ENCODE data around the gene UBXN10. TPM values are rescaled to one million over a fixed set of nuclear protein-coding genes. Genes with fewer than 3 reads are reported as not detected.

UBXN10 gene
- total RNA-seq, 1 donor from 2014 or later, result 1.4 TPM

DNA sequence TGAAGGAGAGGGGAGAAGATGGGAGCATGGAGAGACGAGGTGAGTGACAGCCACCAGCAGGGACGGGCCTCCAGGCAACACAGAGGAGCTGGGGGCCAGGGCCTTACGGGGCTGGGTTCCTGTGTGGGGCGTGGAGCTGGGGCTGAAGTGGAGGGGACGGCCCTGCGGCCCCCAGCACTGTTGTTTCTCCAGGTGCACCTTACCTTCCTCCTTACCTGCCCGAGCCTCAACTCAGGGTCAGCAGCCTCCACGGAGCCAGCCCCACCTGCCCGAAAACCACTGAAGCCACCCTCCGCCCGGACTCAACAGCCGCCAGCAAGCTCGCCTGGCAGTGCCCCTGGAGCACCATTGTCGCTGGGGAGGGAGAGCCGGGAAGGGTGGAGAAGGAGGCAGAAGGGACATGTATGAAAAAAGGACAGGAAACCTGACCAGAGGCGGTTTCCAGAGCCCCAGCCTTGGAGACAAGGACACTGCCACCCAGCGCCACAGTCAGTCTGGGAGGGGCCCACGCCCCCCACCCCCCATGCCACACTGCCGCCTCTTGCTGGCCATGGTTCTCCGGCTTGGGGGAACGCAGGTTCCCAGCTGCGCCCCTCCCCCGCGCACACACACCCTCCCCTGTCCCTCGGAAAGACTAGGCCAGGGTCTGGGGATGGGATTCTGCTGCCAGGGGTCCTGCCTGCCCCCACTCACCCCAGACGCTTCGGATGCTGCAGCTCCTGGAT is 36.1 kb upstream of the UBXN10 start:
- DNase-seq, result no peak
- Histone ChIP-seq H3K27ac (replicated peaks) (no peak overlapping the region), H3K4me3 (no peak overlapping the region), H3K36me3 (no peaks in the 10 kb centered on the region), H3K4me1 (peaks cover 18% of the 10 kb centered on the region), H3K9me3 (replicated peaks) (no peaks in the 10 kb centered on the region), H3K27me3 (ENCODE audit: low read depth) (peaks cover 33% of the 10 kb centered on the region)
- intact Hi-C loops (cut with micrococcal nuclease), result loop anchor here (5.0 kb wide), 1 partner anchor 232 kb away; no protein-coding TSS in a partner anchor
- TF ChIP-seq, protein P1, sequence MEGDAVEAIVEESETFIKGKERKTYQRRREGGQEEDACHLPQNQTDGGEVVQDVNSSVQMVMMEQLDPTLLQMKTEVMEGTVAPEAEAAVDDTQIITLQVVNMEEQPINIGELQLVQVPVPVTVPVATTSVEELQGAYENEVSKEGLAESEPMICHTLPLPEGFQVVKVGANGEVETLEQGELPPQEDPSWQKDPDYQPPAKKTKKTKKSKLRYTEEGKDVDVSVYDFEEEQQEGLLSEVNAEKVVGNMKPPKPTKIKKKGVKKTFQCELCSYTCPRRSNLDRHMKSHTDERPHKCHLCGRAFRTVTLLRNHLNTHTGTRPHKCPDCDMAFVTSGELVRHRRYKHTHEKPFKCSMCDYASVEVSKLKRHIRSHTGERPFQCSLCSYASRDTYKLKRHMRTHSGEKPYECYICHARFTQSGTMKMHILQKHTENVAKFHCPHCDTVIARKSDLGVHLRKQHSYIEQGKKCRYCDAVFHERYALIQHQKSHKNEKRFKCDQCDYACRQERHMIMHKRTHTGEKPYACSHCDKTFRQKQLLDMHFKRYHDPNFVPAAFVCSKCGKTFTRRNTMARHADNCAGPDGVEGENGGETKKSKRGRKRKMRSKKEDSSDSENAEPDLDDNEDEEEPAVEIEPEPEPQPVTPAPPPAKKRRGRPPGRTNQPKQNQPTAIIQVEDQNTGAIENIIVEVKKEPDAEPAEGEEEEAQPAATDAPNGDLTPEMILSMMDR (IDR thresholded peaks at IDR 0.05; ENCODE audit: borderline replicate concordance), result no peak

DNA sequence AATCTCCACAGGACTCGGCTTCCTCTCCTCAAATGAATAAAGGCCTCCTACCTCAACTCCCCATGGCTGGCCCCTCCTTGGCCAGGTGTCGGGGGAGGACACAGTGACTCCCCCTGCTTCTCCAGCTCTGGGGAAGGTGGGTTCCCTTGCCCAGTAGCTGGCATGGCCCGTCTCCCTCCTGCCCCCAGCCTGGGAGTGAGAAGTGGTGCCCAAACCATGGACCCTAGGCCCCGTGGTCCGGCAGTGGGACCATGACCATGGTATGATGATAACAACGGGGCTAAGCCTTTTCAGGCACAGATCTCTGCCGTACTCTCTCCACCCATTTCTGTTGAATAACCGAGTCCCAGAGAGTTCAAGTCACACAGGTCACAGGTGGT is 35.6 kb upstream of the UBXN10 start:
- DNase-seq, result no peak
- Histone ChIP-seq H3K4me1 (peaks cover 18% of the 10 kb centered on the region), H3K36me3 (no peaks in the 10 kb centered on the region), H3K27me3 (ENCODE audit: low read depth) (peaks cover 33% of the 10 kb centered on the region), H3K9me3 (replicated peaks) (no peaks in the 10 kb centered on the region), H3K4me3 (no peak overlapping the region), H3K27ac (replicated peaks) (no peak overlapping the region)
- intact Hi-C loops (cut with micrococcal nuclease), result loop anchor here (5.0 kb wide), 1 partner anchor 233 kb away; no protein-coding TSS in a partner anchor
- TF ChIP-seq, protein P1 (IDR thresholded peaks at IDR 0.05; ENCODE audit: borderline replicate concordance), result no peak

DNA sequence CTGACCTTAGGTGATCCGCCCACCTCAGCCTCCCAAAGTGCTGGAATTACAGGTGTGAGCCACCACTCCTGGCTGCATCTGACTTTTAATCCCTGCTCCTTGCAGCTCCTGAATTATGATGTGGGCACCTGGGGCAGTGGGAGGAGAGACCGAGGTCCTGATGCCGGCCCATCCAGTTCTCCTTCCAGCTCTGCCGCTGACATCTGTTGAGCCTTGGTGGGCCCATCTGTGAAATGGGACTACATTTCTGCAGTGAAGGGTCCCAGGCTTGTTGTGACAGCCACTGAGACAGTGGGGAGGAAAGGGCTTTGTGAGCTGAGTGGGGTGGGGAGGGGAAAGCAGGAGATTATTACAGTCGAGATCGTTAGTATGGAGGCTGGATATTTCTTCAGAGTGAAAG is 34.9 kb upstream of the UBXN10 start:
- no peak for DNase-seq
- Histone ChIP-seq H3K4me3 (no peak overlapping the region), H3K27me3 (ENCODE audit: low read depth) (peaks cover 33% of the 10 kb centered on the region), H3K27ac (replicated peaks) (no peak overlapping the region), H3K4me1 (peaks cover 18% of the 10 kb centered on the region), H3K36me3 (no peaks in the 10 kb centered on the region), H3K9me3 (replicated peaks) (no peaks in the 10 kb centered on the region)
- intact Hi-C loops (cut with micrococcal nuclease), result loop anchor here (5.0 kb wide), 1 partner anchor 234 kb away; no protein-coding TSS in a partner anchor
- TF ChIP-seq, protein P1 (IDR thresholded peaks at IDR 0.05; ENCODE audit: borderline replicate concordance), result no peak

DNA sequence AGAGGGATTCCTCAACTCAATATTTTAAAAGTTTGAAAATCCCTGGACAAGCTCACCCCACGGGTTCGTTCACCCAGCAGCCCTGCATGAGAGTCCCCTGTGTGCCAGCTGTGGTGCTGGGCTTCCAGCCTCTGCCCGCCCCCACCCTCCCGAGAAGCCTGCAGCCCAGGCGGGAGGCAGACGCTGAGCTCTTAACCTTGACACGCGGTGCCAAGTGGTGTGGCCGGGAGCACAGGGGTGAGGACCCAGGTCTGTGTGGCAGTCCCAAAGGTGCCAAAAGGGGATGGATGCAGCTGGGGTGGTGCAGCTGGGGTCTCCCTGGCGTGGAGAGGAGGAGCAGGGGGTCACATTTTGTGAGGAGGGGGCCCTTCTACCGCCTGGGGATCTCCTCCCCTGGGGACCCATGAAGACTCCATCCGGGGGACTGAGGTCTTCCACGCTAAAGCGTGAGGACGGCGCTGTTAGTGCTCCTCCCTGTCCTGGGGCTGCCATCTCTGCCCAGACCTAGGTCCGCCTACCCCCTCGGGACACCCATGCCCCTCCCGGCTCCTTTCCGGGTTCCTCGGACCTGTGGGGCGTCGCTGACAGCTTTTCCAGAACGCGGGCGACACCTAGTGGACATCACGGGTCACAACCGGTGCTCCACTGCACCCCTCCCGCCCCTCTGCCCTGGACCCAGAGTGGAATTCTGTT is 33.8 kb upstream of the UBXN10 start:
- Histone ChIP-seq H3K27me3 (ENCODE audit: low read depth) (peaks cover 33% of the 10 kb centered on the region), H3K4me1 (peaks cover 18% of the 10 kb centered on the region), H3K27ac (replicated peaks) (peak overlapping the region; percentile 55), H3K36me3 (no peaks in the 10 kb centered on the region), H3K4me3 (peak overlapping the region; percentile 61), H3K9me3 (replicated peaks) (no peaks in the 10 kb centered on the region)
- intact Hi-C loops (cut with micrococcal nuclease), result loop anchor here (5.0 kb wide), 1 partner anchor 235 kb away; no protein-coding TSS in a partner anchor
- TF ChIP-seq, protein P1 (IDR thresholded peaks at IDR 0.05; ENCODE audit: borderline replicate concordance), result peak; percentile 97
- peak; percentile 87 for DNase-seq

DNA sequence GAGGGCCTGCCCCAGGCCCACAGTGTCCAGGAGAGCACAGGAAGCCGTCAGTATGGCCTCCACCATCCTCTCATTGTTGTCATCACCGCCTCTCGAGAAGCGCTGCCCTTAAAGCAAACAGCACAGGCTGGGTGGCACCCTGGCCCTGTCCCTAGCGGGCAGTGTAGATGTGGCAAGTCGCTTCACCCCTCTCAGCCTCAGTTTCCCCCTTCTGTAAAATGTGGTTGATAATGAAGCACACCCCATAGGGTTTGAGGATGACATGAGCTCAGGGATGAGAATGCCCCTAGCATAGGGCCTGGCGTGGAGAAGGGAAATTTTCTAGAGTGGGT is 33.3 kb upstream of the UBXN10 start:
- Histone ChIP-seq H3K4me1 (peaks cover 18% of the 10 kb centered on the region), H3K4me3 (peak overlapping the region; percentile 61), H3K27ac (replicated peaks) (peak overlapping the region; percentile 55), H3K36me3 (no peaks in the 10 kb centered on the region), H3K27me3 (ENCODE audit: low read depth) (peaks cover 33% of the 10 kb centered on the region), H3K9me3 (replicated peaks) (no peaks in the 10 kb centered on the region)
- intact Hi-C loops (cut with micrococcal nuclease), result loop anchor here (5.0 kb wide), 1 partner anchor 235 kb away; no protein-coding TSS in a partner anchor
- TF ChIP-seq, protein P1 (IDR thresholded peaks at IDR 0.05; ENCODE audit: borderline replicate concordance), result no peak
- no peak for DNase-seq

Data from left ventricle myocardium inferior (tissue), 1 donor.